Osteoblast (primary cell): ENCODE measurements around the gene YWHAB. TPM values are rescaled to one million over a fixed set of nuclear protein-coding genes. Genes with fewer than 3 reads are reported as not detected.

Experiments
- DNase-seq: peaks from one replicate; pipeline ENCODE4 v3.0.0; 2011; ENCODE audit warnings: low spot score, mixed read lengths; ENCODE audit not compliant: insufficient read length; ENCODE audit errors: missing footprints
- H2AFZ ChIP-seq: 2 replicates; pipeline ENCODE4 v1.6.0; 2011; ENCODE audit warnings: mild to moderate bottlenecking, low read length
- H3K27ac ChIP-seq: 2 replicates; pipeline ENCODE4 v1.5.1; 2011; ENCODE audit warnings: mild to moderate bottlenecking, low read depth, low read length, moderate library complexity
- H3K27me3 ChIP-seq: 2 replicates; pipeline ENCODE4 v1.6.0; 2012; ENCODE audit warnings: mild to moderate bottlenecking, control low read depth, inconsistent platforms, low read length, moderate library complexity; ENCODE audit not compliant: insufficient read depth
- H3K36me3 ChIP-seq: 2 replicates; pipeline ENCODE4 v1.5.1; 2011; ENCODE audit warnings: mild to moderate bottlenecking, low read length, control low read depth, moderate library complexity; ENCODE audit not compliant: insufficient read depth
- H3K4me1 ChIP-seq: 2 replicates; pipeline ENCODE4 v1.5.1; 2011; ENCODE audit warnings: mild to moderate bottlenecking, low read length, control low read depth, moderate library complexity; ENCODE audit not compliant: insufficient read depth
- H3K4me2 ChIP-seq: 2 replicates; pipeline ENCODE4 v1.6.0; 2011; ENCODE audit warnings: mild to moderate bottlenecking, low read length; ENCODE audit not compliant: insufficient read depth
- H3K4me3 ChIP-seq: fragments of 200-600 bp; sonication (generic); 3 replicates; pipeline ENCODE4 v1.5.1; 2012; ENCODE audit warnings: mild to moderate bottlenecking, low read length, inconsistent platforms; ENCODE audit not compliant: insufficient read depth
- H3K79me2 ChIP-seq: 2 replicates; pipeline ENCODE4 v1.6.0; 2012; ENCODE audit warnings: mild to moderate bottlenecking, low read length, control low read depth, inconsistent platforms; ENCODE audit not compliant: insufficient read depth
- H3K9me3 ChIP-seq: 2 replicates; pipeline ENCODE4 v1.5.1; 2011; ENCODE audit warnings: low read depth, low read length, control low read depth
- H4K20me1 ChIP-seq: 2 replicates; pipeline ENCODE4 v1.6.0; 2012; ENCODE audit warnings: mild to moderate bottlenecking, low read length, control low read depth; ENCODE audit not compliant: insufficient read depth
- total RNA-seq: library from RNA; depleted of rRNA; stranded (reverse); fragments of >200 nt; gene quantifications from 2 replicates; pipeline ENCODE4 v1.2.3, GENCODE V29; 2012
- TF ChIP-seq, protein P1 (sequence below): IDR thresholded peaks from 2 replicates; pipeline ENCODE4 v1.5.1; 2011; ENCODE audit warnings: mild to moderate bottlenecking, low read depth, low read length, moderate library complexity; ENCODE audit errors: extremely low read depth

The YWHAB gene
- total RNA-seq, 1 donor = 121 TPM

GRCh38 chr20:44851545-44851944 is 34.0 kb upstream of the YWHAB start:
- Histone ChIP-seq H3K36me3 (no peaks in the 10 kb centered on the region), H3K27me3 (peaks cover 15% of the 10 kb centered on the region), H4K20me1 (no peaks in the 10 kb centered on the region), H3K79me2 (no peaks in the 10 kb centered on the region), H3K4me1 (no peaks in the 10 kb centered on the region), H3K27ac (no peak overlapping the region), H2AFZ (no peak overlapping the region), H3K4me2 (no peak overlapping the region), H3K4me3 (no peak overlapping the region), H3K9me3 (no peaks in the 10 kb centered on the region)
- TF ChIP-seq, protein P1, sequence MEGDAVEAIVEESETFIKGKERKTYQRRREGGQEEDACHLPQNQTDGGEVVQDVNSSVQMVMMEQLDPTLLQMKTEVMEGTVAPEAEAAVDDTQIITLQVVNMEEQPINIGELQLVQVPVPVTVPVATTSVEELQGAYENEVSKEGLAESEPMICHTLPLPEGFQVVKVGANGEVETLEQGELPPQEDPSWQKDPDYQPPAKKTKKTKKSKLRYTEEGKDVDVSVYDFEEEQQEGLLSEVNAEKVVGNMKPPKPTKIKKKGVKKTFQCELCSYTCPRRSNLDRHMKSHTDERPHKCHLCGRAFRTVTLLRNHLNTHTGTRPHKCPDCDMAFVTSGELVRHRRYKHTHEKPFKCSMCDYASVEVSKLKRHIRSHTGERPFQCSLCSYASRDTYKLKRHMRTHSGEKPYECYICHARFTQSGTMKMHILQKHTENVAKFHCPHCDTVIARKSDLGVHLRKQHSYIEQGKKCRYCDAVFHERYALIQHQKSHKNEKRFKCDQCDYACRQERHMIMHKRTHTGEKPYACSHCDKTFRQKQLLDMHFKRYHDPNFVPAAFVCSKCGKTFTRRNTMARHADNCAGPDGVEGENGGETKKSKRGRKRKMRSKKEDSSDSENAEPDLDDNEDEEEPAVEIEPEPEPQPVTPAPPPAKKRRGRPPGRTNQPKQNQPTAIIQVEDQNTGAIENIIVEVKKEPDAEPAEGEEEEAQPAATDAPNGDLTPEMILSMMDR = no peak
- DNase-seq = no peak

- Histone ChIP-seq H3K79me2 (no peaks in the 10 kb centered on the region), H3K4me1 (no peaks in the 10 kb centered on the region), H3K36me3 (no peaks in the 10 kb centered on the region), H3K4me2 (no peak overlapping the region), H3K27me3 (peaks cover 10% of the 10 kb centered on the region), H3K4me3 (no peak overlapping the region), H4K20me1 (no peaks in the 10 kb centered on the region), H2AFZ (no peak overlapping the region), H3K9me3 (no peaks in the 10 kb centered on the region), H3K27ac (no peak overlapping the region)
- TF ChIP-seq, protein P1 = no peak
- DNase-seq = no peak
These were observed 29.1 kb upstream of the YWHAB start for GRCh38 chr20:44856442-44856841.

GRCh38 chr20:44856856-44857448 is 28.6 kb upstream of the YWHAB start:
- Histone ChIP-seq H3K4me3 (no peak overlapping the region), H3K79me2 (no peaks in the 10 kb centered on the region), H3K4me1 (peaks cover under 1% of the 10 kb centered on the region), H4K20me1 (no peaks in the 10 kb centered on the region), H2AFZ (no peak overlapping the region), H3K9me3 (no peaks in the 10 kb centered on the region), H3K27ac (no peak overlapping the region), H3K4me2 (no peak overlapping the region), H3K27me3 (peaks cover 10% of the 10 kb centered on the region), H3K36me3 (no peaks in the 10 kb centered on the region)
- TF ChIP-seq, protein P1 = no peak
- DNase-seq = no peak

- Histone ChIP-seq H3K27ac (no peak overlapping the region), H3K4me3 (no peak overlapping the region), H2AFZ (no peak overlapping the region), H3K4me1 (peaks cover 5% of the 10 kb centered on the region), H3K4me2 (no peak overlapping the region), H3K36me3 (no peaks in the 10 kb centered on the region), H4K20me1 (no peaks in the 10 kb centered on the region), H3K9me3 (no peaks in the 10 kb centered on the region), H3K27me3 (peaks cover 5% of the 10 kb centered on the region), H3K79me2 (no peaks in the 10 kb centered on the region)
- TF ChIP-seq, protein P1 = no peak
- DNase-seq = peak; percentile 27
These were observed 26.7 kb upstream of the YWHAB start for GRCh38 chr20:44858606-44859360.
